Loucy (cell line): ENCODE data around the gene RELT.

Source experiments
- H2AFZ ChIP-seq: fragments of 200-600 bp; sonication (generic); 2 replicates; pipeline ENCODE4 v1.6.0; 2016; ENCODE audit warnings: antibody characterized with exemption, mild to moderate bottlenecking, low read length, moderate library complexity
- H3F3A ChIP-seq: fragments of 200-600 bp; 2 replicates; pipeline ENCODE4 v1.6.0; 2016; ENCODE audit warnings: antibody characterized with exemption, low read depth, mild to moderate bottlenecking
- H3K27me3 ChIP-seq: fragments of 200-600 bp; sonication (generic); 2 replicates; pipeline ENCODE4 v1.6.1; 2014; ENCODE audit warnings: low read length, mild to moderate bottlenecking; ENCODE audit not compliant: insufficient read depth, poor library complexity, severe bottlenecking
- H3K36me3 ChIP-seq: fragments of 200-600 bp; sonication (generic); 2 replicates; pipeline ENCODE4 v1.6.1; 2016; ENCODE audit warnings: low read length; ENCODE audit not compliant: insufficient read depth
- H3K4me1 ChIP-seq: fragments of 200-600 bp; sonication (generic); 2 replicates; pipeline ENCODE4 v1.5.1; 2014; ENCODE audit warnings: low read length, mild to moderate bottlenecking; ENCODE audit not compliant: insufficient read depth, poor library complexity, severe bottlenecking
- H3K4me2 ChIP-seq: fragments of 200-600 bp; sonication (generic); 2 replicates; pipeline ENCODE4 v1.6.0; 2014; ENCODE audit warnings: antibody characterized with exemption, low read length, low read depth, mild to moderate bottlenecking; ENCODE audit not compliant: poor library complexity, severe bottlenecking
- H3K4me3 ChIP-seq: fragments of 200-600 bp; sonication (generic); 2 replicates; pipeline ENCODE4 v1.5.1; 2014; ENCODE audit warnings: low read length, mild to moderate bottlenecking, mixed read lengths; ENCODE audit not compliant: poor library complexity, severe bottlenecking
- H3K79me2 ChIP-seq: fragments of 200-600 bp; sonication (generic); 2 replicates; pipeline ENCODE4 v1.6.1; 2014; ENCODE audit warnings: low read length; ENCODE audit not compliant: insufficient read depth
- H3K9ac ChIP-seq: fragments of 200-600 bp; sonication (generic); 2 replicates; pipeline ENCODE4 v1.6.0; 2014; ENCODE audit warnings: mild to moderate bottlenecking, low read depth, low read length, moderate library complexity; ENCODE audit not compliant: poor library complexity, severe bottlenecking
- H3K9me2 ChIP-seq: fragments of 200-600 bp; sonication (generic); replicated peaks from 2 replicates; pipeline ENCODE4 v1.6.1; 2016; ENCODE audit warnings: low read depth, low read length, mixed read lengths
- H3K9me3 ChIP-seq: fragments of 200-600 bp; sonication (generic); 2 replicates; pipeline ENCODE4 v1.6.1; 2014; ENCODE audit warnings: mild to moderate bottlenecking, antibody characterized with exemption, low read length, low read depth; ENCODE audit not compliant: insufficient read depth
- H4K20me1 ChIP-seq: fragments of 200-600 bp; sonication (generic); 2 replicates; pipeline ENCODE4 v1.6.0; 2014; ENCODE audit warnings: antibody characterized with exemption, low read length, mild to moderate bottlenecking; ENCODE audit not compliant: insufficient read depth, poor library complexity, severe bottlenecking
- EZH2phosphoT487 ChIP-seq: fragments of 200-600 bp; IDR thresholded peaks from 2 replicates; pipeline ENCODE4 v1.6.1; 2018; ENCODE audit warnings: antibody characterized with exemption, mild to moderate bottlenecking, moderate library complexity, borderline replicate concordance
- TF ChIP-seq, protein P1 (sequence below): fragments of 200-600 bp; sonication (generic); conservative IDR thresholded peaks from 2 replicates; pipeline ENCODE4 v1.5.1; 2014; ENCODE audit warnings: mild to moderate bottlenecking, antibody characterized with exemption, low read length

RELT gene

DNA sequence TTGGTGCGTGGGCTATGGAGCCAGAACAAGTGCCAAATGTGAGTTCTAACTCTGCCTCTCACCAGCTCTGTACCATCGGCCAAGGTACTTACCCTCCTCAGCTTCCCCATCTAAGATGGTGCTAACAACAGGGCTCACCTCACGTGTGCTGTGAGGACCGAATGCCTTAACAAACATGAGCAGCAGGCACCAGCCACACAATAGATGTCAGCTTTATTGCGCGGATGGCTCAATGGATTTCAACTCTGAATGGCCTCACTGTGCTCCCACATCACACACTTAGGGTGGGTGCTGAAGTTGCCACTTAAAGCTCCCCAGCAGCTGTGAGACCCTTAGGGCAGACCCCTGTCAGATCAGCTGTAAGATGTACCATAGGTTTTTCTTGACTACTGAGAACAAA is 24.1 kb downstream of the RELT start:
- Histone ChIP-seq H3K9me2 (no peaks in the 10 kb centered on the region), H3K4me1 (peaks cover 3% of the 10 kb centered on the region), H4K20me1 (no peaks in the 10 kb centered on the region), H3K9me3 (no peaks in the 10 kb centered on the region), H3K9ac (no peak overlapping the region), H3K4me2 (no peak overlapping the region), H2AFZ (no peak overlapping the region), H3K4me3 (no peak overlapping the region), H3F3A (no peaks in the 10 kb centered on the region), H3K36me3 (peaks cover 33% of the 10 kb centered on the region; the same call in 1 of the 2 replicates), H3K27me3 (no peaks in the 10 kb centered on the region), H3K79me2 (no peaks in the 10 kb centered on the region)
- TF ChIP-seq, protein P1, sequence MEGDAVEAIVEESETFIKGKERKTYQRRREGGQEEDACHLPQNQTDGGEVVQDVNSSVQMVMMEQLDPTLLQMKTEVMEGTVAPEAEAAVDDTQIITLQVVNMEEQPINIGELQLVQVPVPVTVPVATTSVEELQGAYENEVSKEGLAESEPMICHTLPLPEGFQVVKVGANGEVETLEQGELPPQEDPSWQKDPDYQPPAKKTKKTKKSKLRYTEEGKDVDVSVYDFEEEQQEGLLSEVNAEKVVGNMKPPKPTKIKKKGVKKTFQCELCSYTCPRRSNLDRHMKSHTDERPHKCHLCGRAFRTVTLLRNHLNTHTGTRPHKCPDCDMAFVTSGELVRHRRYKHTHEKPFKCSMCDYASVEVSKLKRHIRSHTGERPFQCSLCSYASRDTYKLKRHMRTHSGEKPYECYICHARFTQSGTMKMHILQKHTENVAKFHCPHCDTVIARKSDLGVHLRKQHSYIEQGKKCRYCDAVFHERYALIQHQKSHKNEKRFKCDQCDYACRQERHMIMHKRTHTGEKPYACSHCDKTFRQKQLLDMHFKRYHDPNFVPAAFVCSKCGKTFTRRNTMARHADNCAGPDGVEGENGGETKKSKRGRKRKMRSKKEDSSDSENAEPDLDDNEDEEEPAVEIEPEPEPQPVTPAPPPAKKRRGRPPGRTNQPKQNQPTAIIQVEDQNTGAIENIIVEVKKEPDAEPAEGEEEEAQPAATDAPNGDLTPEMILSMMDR: no peak
- TF ChIP-seq EZH2phosphoT487: no peak

DNA sequence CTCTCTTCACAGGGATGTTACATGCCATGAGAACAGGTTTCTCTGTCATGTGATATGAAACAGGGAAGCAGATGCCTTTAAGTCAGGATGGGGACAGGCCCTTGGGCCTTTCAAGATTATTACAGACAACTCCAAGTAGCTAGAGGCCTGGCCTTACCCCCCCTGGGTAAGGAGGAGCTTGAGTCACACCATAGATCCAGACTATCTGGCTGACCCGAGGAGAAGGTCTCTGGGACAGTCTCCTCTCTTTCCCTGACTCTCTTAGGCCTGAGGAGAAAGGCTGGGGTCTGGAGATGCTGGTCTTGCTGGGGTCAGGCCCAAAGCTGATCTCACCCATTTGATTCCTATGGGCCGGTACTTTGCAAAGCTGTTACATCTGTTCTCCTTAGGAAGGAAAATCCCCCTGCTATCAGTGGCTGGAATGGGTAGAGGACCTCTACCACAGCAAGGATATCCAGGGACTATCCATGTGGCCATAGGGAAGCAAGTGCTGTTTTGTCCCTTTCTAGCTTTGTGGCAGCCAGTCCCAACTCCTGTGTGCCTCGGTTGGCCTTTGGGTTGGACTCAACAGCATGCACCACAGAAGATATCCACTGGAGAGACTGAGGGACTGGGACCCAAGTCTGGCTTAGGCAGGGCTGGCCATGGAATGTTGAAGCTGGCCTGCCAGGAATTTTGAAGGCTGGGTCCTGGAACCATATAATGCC is 25.2 kb downstream of the RELT start:
- Histone ChIP-seq H3K9me3 (no peaks in the 10 kb centered on the region), H2AFZ (no peak overlapping the region), H3K9me2 (no peaks in the 10 kb centered on the region), H3K9ac (no peak overlapping the region), H3F3A (no peaks in the 10 kb centered on the region), H4K20me1 (no peaks in the 10 kb centered on the region), H3K79me2 (no peaks in the 10 kb centered on the region), H3K4me3 (no peak overlapping the region), H3K27me3 (no peaks in the 10 kb centered on the region), H3K4me1 (peaks cover 3% of the 10 kb centered on the region), H3K36me3 (peaks cover 33% of the 10 kb centered on the region; the same call in 1 of the 2 replicates), H3K4me2 (no peak overlapping the region)
- TF ChIP-seq, protein P1: no peak
- TF ChIP-seq EZH2phosphoT487: no peak

DNA sequence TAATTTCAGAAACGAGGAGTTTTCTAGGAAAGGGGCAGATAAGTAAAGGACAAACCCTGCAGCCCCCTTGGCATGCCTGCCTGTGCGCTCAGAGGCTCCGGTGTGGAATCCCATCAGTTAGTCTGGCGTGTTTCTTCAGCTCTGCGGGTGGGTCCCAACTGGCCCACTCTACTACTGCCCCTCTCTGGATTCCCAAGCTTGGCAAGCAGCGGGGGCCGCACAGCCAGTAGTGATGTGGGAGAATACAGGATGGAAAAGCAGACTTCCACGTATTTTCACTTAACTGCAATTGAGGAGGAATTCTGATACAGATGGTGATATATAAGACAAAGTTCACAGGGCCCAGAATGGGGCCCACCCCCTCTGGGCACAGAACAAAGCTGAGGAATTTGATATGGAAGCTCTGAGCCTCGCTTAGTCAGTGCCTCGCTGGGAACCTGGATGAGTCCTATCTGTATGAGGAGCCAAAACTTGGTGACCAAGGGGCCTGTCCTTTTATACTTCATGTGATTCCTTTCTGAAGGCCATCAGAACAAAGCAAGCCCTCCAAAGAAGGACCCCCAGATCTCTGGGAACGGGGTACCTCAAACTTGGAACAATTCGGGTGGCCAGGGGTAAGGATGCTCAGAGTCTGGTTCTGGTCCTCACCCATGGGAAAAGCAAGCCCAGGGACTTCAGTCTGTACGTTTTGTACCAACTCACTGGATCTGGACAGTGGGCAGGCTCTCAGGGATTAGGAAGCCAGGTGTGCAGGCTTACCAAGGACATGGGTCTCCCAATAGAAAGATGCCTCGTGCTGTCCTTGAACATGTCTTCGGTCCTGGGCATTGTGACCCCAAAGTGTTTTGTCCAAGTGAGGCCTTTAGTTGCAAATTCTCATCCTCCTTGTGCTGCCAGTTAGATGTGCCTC is 26.0 kb downstream of the RELT start:
- H3K4me1 ChIP-seq: peaks cover 3% of the 10 kb centered on the region

More for the DNA sequence above, 26.0 kb downstream of the RELT start:
- TF ChIP-seq, protein P1: no peak
- TF ChIP-seq EZH2phosphoT487: no peak
- Histone ChIP-seq H3K4me2 (no peak overlapping the region), H3K9ac (no peak overlapping the region), H3K4me3 (no peak overlapping the region), H3K79me2 (no peaks in the 10 kb centered on the region), H3K27me3 (no peaks in the 10 kb centered on the region), H3K9me2 (no peaks in the 10 kb centered on the region), H3K9me3 (no peaks in the 10 kb centered on the region), H2AFZ (no peak overlapping the region), H4K20me1 (no peaks in the 10 kb centered on the region), H3F3A (no peaks in the 10 kb centered on the region), H3K36me3 (peaks cover 33% of the 10 kb centered on the region; the same call in 1 of the 2 replicates)
